ENCODE measurements around the gene HDHD2.
"Not testable (repeated sequence)": the region's sequence is repeated elsewhere in the genome, so short reads cannot be mapped to it uniquely, and the experiment has no call there.

Gene HDHD2, protein sequence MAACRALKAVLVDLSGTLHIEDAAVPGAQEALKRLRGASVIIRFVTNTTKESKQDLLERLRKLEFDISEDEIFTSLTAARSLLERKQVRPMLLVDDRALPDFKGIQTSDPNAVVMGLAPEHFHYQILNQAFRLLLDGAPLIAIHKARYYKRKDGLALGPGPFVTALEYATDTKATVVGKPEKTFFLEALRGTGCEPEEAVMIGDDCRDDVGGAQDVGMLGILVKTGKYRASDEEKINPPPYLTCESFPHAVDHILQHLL

DNA sequence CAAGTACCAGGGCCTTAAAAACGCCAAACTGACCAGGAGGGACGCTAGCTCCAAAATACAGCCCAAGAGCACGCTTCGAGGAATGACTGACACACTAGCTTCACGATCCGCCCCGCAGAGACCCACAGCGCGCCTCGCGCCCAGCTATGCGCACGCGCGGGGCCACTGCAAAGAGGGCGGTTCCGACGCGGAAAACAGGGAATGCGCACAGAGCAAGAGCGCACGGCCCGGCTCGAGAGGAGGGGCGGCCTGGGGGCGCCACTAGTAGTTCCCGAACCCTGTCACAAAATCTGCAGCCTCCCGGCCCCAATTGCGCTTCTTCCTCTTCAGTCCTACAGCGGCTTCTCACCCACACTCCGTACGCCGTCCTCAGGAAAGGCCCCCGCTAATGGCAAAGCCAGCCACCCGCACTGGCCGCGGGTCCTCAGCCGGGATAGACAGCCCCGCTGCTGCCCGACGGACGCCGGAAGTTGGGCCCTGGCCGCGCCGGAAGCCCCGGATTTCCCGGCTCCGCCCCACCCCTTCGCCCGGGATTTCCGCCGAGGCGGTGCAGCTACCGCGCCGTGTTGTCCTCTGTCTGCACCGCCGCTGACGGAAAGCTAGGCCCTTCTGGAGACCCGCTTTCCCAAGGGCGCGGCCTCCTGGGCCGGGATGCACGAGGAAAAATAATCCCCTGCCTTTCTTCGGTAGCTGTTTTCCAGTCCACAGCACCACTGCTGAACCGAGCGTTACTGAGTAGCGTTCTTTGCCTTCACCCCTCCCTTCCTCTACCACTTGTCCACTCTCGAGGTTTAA lies at the start of gene HDHD2:
HDHD2 (minus strand) TSS at position 472 of the 795 bp plus-strand sequence. CDS start 14,061 bp downstream, outside the sequence.
- peak within 1 kb of the TSS; percentile 81 for H3K4me3 ChIP-seq (ENCODE audit: low read depth, low read length)
- TF ChIP-seq CTCF (IDR thresholded peaks at IDR 0.05; ENCODE audit: borderline replicate concordance, insufficient read depth, low read depth, low read length) = no peak

GRCh38 chr18:47195961-47196360 lies 45.7 kb upstream of the HDHD2 start:
- H3K4me3 ChIP-seq (ENCODE audit: low read depth, low read length) = not testable (repeated sequence)

DNA sequence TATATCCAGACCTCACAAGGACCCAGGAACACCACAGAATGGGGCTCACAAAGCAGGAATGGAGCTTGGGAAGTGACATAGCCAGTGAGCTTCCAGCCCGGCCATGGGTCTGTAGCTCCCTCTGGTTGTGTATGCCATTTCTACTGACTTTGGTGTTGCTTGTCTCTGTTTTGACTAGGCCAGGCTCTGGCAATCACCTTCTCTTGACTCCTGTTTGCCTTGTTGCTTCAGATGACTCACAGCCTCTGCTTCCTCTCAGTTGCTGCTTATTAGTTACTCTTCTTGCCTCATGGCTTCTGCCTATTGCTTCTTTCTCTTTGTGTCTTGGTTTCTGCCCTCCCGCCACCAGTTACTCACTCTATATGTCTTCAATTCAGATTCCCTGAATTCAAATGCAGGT lies 41.7 kb upstream of the HDHD2 start:
- no peak for TF ChIP-seq CTCF (IDR thresholded peaks at IDR 0.05; ENCODE audit: borderline replicate concordance, insufficient read depth, low read depth, low read length)
- H3K4me3 ChIP-seq (ENCODE audit: low read depth, low read length) = no peak overlapping the region

DNA sequence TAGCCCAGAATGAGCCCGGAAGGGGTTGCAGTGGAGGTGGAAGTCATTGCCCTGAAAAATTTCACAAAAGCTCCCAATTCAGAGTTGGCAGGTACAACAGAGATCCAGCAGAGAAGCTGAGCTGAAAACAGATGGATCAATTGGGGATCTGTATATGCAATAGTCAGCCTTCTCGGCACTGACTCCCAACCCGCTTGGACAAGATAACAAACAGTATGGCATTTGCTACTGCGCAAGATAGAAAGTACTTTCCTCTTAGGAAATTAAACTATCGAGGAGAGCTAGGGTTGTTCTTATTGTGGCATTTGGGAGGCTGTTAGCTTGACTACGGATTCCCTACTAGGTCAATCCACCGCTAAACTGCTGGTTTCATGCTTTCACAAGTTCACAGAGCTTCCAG lies 37.4 kb upstream of the HDHD2 start:
- TF ChIP-seq CTCF (IDR thresholded peaks at IDR 0.05; ENCODE audit: borderline replicate concordance, insufficient read depth, low read depth, low read length) = no peak
- no peak overlapping the region for H3K4me3 ChIP-seq (ENCODE audit: low read depth, low read length)

DNA sequence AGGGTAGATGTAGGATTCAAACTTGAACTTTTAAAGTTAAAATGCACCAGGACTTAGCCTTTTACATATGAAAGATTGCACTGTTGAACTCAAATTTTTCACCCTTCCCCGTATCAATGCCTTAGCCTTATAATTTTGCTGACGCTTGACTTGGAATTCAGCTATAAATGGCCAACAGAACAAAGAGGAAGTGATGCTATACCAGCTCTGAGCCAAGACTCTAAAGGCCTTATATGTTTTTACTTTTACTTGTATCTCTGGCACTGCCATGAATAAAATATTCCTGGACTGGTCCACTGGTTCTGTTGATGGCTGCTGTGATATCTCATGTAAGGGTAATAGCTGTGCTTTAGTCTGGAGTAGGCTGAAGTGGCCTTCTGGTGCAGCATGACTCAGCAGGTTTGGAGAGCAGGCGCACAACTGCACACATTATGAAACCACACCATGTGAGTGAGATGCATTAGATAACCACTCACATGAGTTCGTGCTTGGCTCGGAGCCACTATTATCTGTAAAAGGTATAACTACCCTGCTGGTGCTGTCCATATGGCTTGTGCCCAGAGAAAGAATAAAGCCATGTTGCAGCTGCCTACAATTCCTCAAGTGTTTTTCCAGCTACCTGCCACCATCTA lies 34.2 kb upstream of the HDHD2 start:
- no peak overlapping the region for H3K4me3 ChIP-seq (ENCODE audit: low read depth, low read length)
- TF ChIP-seq CTCF (IDR thresholded peaks at IDR 0.05; ENCODE audit: borderline replicate concordance, insufficient read depth, low read depth, low read length) = no peak

- H3K4me3 ChIP-seq (ENCODE audit: low read depth, low read length) = not testable (repeated sequence)
Observed at GRCh38 chr18:47182156-47182555, 31.9 kb upstream of the HDHD2 start.

- no peak for TF ChIP-seq CTCF (IDR thresholded peaks at IDR 0.05; ENCODE audit: borderline replicate concordance, insufficient read depth, low read depth, low read length)
- H3K4me3 ChIP-seq (ENCODE audit: low read depth, low read length) = no peak overlapping the region
Observed at GRCh38 chr18:47180765-47181164, 30.5 kb upstream of the HDHD2 start.

DNA sequence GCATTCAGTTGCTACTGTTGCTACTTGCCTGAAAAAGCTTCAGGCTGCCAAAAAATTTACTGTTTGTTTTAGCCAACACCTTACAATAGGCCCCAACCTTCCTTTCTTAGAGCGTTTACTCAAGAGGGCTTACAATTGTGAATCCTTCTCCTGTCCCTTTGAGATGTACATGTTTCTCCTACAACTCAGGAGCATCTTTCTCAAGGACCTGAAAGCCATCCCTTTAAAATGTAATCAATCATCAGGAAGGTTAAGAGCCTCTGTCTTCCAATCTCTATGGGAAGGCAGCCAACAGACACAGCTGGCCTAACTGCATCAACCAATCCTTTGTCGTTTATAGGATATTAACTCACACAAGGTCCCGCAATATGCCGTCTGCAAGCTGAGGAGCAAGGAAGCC lies 29.2 kb upstream of the HDHD2 start:
- no peak for TF ChIP-seq CTCF (IDR thresholded peaks at IDR 0.05; ENCODE audit: borderline replicate concordance, insufficient read depth, low read depth, low read length)
- H3K4me3 ChIP-seq (ENCODE audit: low read depth, low read length) = no peak overlapping the region

Data from GM12875 (cell line).